ENCODE data around the gene INPP5E.
A peak's percentile ranks its signal among the peaks of the same experiment; 100 is the strongest.

The INPP5E gene

DNA sequence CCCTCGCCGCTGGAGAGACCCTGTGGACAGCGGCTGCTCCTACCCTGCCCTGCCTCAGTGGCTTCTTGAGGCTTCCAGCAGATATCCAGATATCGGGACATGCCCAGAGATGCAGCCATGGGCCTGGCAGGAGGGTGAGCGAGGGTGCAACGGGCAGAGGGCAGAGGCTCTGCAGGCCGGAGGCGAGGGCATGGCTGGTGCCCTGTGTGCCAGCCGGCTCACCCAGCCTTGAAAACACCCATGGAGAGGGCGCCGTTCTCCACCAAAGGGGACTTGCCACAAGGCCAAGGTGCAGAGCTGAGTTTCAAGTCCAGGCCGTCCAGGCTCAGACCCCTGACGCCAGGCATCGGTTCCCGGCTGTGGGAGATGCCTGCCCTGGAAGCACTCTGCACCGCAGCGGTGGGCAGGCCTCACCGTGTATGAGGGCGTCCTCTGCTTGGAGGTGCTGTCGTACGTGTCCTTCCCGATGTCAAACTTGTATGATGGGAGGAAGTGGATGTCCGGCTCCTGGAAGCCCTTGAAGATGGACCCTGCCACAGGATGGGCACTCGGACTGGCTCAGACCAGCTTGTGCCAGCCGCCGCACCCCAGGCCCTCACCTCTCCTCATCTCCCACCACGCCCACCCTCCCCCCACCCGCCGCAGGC lies 8.9 kb downstream of the INPP5E start:
- Histone ChIP-seq H2BK120ac (ENCODE audit: low read depth, low read length) (no peak overlapping the region), H3K4ac (ENCODE audit: low read length) (no peak overlapping the region), H4K91ac (ENCODE audit: low read depth, low read length, poor library complexity) (no peak overlapping the region), H3K23ac (ENCODE audit: low read depth, low read length, poor library complexity) (no peak overlapping the region), H3K9me3 (replicated peaks in 1 of 2; ENCODE audit: control insufficient read depth in 2 of 2, insufficient read depth in 1 of 2, low read depth in 1 of 2, low read length in 2 of 2) (no peaks in the 10 kb centered on the region), H3K18ac (ENCODE audit: low read length) (no peak overlapping the region), H2BK15ac (ENCODE audit: low read length) (no peak overlapping the region), H3K4me2 (ENCODE audit: insufficient read depth, low read length, poor library complexity, severe bottlenecking) (no peak overlapping the region), H2AK5ac (ENCODE audit: low read depth, low read length) (no peak overlapping the region), H4K8ac (ENCODE audit: low read depth, low read length) (no peak overlapping the region), H3K27ac (replicated peaks; ENCODE audit: low read length) (no peak overlapping the region), H2AFZ (ENCODE audit: low read length) (no peak overlapping the region), H3K27me3 (ENCODE audit: control insufficient read depth in 3 of 3, insufficient read depth in 3 of 3, low read depth in 1 of 3, low read length in 3 of 3) (no peaks in the 10 kb centered on the region), H2BK5ac (ENCODE audit: low read length) (no peak overlapping the region), H3K4me1 (ENCODE audit: control insufficient read depth in 2 of 2, insufficient read depth in 1 of 2, low read depth in 1 of 2, low read length in 2 of 2) (no peaks in the 10 kb centered on the region), H3K4me3 (ENCODE audit: low read length in 2 of 2) (no peak overlapping the region), H2BK12ac (ENCODE audit: low read length) (no peak overlapping the region), H3K14ac (ENCODE audit: low read length) (no peak overlapping the region), H3K79me1 (ENCODE audit: low read depth, low read length) (no peaks in the 10 kb centered on the region), H3K9ac (ENCODE audit: low read depth, low read length, poor library complexity) (no peak overlapping the region), H3K36me3 (replicated peaks in 1 of 2; ENCODE audit: control insufficient read depth in 2 of 2, insufficient read depth in 2 of 2, low read length in 2 of 2) (peaks cover 17 to 67% of the 10 kb centered on the region in 2 donors)
- no CpG with 5 or more reads among the region's 29 CpGs for WGBS, 2 donors (ENCODE audit: extremely low coverage in 2 of 2, insufficient read length in 2 of 2, insufficient replicate concordance in 1 of 2)
- no peak for DNase-seq (ENCODE audit: low spot score)

- Histone ChIP-seq H3K18ac (ENCODE audit: low read length) (no peak overlapping the region), H3K23ac (ENCODE audit: low read depth, low read length, poor library complexity) (no peak overlapping the region), H3K14ac (ENCODE audit: low read length) (no peak overlapping the region), H3K27me3 (ENCODE audit: control insufficient read depth in 3 of 3, insufficient read depth in 3 of 3, low read depth in 1 of 3, low read length in 3 of 3) (no peaks in the 10 kb centered on the region), H2BK5ac (ENCODE audit: low read length) (no peak overlapping the region), H4K91ac (ENCODE audit: low read depth, low read length, poor library complexity) (no peak overlapping the region), H3K9ac (ENCODE audit: low read depth, low read length, poor library complexity) (no peak overlapping the region), H3K36me3 (replicated peaks in 1 of 2; ENCODE audit: control insufficient read depth in 2 of 2, insufficient read depth in 2 of 2, low read length in 2 of 2) (peaks cover 15 to 61% of the 10 kb centered on the region in 2 donors), H2BK12ac (ENCODE audit: low read length) (no peak overlapping the region), H3K4me1 (ENCODE audit: control insufficient read depth in 2 of 2, insufficient read depth in 1 of 2, low read depth in 1 of 2, low read length in 2 of 2) (no peaks in the 10 kb centered on the region), H3K4ac (ENCODE audit: low read length) (no peak overlapping the region), H4K8ac (ENCODE audit: low read depth, low read length) (no peak overlapping the region), H2BK120ac (ENCODE audit: low read depth, low read length) (no peak overlapping the region), H2AK5ac (ENCODE audit: low read depth, low read length) (no peak overlapping the region), H2AFZ (ENCODE audit: low read length) (no peak overlapping the region), H3K27ac (replicated peaks; ENCODE audit: low read length) (no peak overlapping the region), H2BK15ac (ENCODE audit: low read length) (no peak overlapping the region), H3K4me3 (ENCODE audit: low read length in 2 of 2) (no peak overlapping the region), H3K9me3 (replicated peaks in 1 of 2; ENCODE audit: control insufficient read depth in 2 of 2, insufficient read depth in 1 of 2, low read depth in 1 of 2, low read length in 2 of 2) (no peaks in the 10 kb centered on the region), H3K4me2 (ENCODE audit: insufficient read depth, low read length, poor library complexity, severe bottlenecking) (no peak overlapping the region), H3K79me1 (ENCODE audit: low read depth, low read length) (no peaks in the 10 kb centered on the region)
- DNase-seq (ENCODE audit: low spot score): no peak
- no CpG with 5 or more reads among the region's 32 CpGs for WGBS, 2 donors (ENCODE audit: extremely low coverage in 2 of 2, insufficient read length in 2 of 2, insufficient replicate concordance in 1 of 2)
These were observed 9.8 kb downstream of the INPP5E start for GRCh38 chr9:136429683-136430491.

GRCh38 chr9:136429075-136429628 lies 10.5 kb downstream of the INPP5E start:
- Histone ChIP-seq H3K79me1 (ENCODE audit: low read depth, low read length) (no peaks in the 10 kb centered on the region), H3K27me3 (ENCODE audit: control insufficient read depth in 3 of 3, insufficient read depth in 3 of 3, low read depth in 1 of 3, low read length in 3 of 3) (no peaks in the 10 kb centered on the region), H2BK5ac (ENCODE audit: low read length) (no peak overlapping the region), H3K4me2 (ENCODE audit: insufficient read depth, low read length, poor library complexity, severe bottlenecking) (no peak overlapping the region), H4K8ac (ENCODE audit: low read depth, low read length) (peak overlapping the region; percentile 23), H3K36me3 (replicated peaks in 1 of 2; ENCODE audit: control insufficient read depth in 2 of 2, insufficient read depth in 2 of 2, low read length in 2 of 2) (peaks cover 20 to 63% of the 10 kb centered on the region in 2 donors), H3K9me3 (replicated peaks in 1 of 2; ENCODE audit: control insufficient read depth in 2 of 2, insufficient read depth in 1 of 2, low read depth in 1 of 2, low read length in 2 of 2) (no peaks in the 10 kb centered on the region), H3K4ac (ENCODE audit: low read length) (no peak overlapping the region), H2AK5ac (ENCODE audit: low read depth, low read length) (peak overlapping the region; percentile 46), H3K18ac (ENCODE audit: low read length) (no peak overlapping the region), H3K4me1 (ENCODE audit: control insufficient read depth in 2 of 2, insufficient read depth in 1 of 2, low read depth in 1 of 2, low read length in 2 of 2) (no peaks in the 10 kb centered on the region), H3K23ac (ENCODE audit: low read depth, low read length, poor library complexity) (no peak overlapping the region), H3K27ac (replicated peaks; ENCODE audit: low read length) (no peak overlapping the region), H3K9ac (ENCODE audit: low read depth, low read length, poor library complexity) (no peak overlapping the region), H2BK120ac (ENCODE audit: low read depth, low read length) (no peak overlapping the region), H2AFZ (ENCODE audit: low read length) (no peak overlapping the region), H2BK15ac (ENCODE audit: low read length) (no peak overlapping the region), H2BK12ac (ENCODE audit: low read length) (peak overlapping the region; percentile 73), H3K4me3 (ENCODE audit: low read length in 2 of 2) (no peak overlapping the region), H3K14ac (ENCODE audit: low read length) (peak overlapping the region; percentile 38), H4K91ac (ENCODE audit: low read depth, low read length, poor library complexity) (no peak overlapping the region)
- WGBS, 2 donors (ENCODE audit: extremely low coverage in 2 of 2, insufficient read length in 2 of 2, insufficient replicate concordance in 1 of 2): no CpG with 5 or more reads among the region's 21 CpGs
- no peak for DNase-seq (ENCODE audit: low spot score)

DNA sequence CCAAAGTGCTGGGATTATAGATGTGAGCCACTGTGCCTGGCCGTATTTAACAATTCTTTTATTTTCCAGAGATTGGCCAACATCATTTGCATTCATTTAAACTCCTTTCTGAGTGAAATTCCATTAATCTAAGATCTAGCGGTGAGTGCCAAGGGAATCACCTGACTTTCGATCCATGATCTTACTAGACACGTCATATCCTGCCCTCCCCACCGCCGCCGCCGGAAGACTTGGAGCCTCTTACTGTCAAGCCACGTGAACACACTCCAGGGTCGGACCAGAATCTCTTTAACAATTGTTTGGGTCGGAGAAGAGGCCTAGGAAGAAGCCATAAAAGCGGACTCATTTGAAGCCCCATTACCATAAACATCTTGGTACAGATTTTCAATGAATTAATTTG lies 12.9 kb downstream of the INPP5E start:
- Histone ChIP-seq H3K18ac (ENCODE audit: low read length) (no peak overlapping the region), H2BK120ac (ENCODE audit: low read depth, low read length) (no peak overlapping the region), H2AK5ac (ENCODE audit: low read depth, low read length) (no peak overlapping the region), H3K4me2 (ENCODE audit: insufficient read depth, low read length, poor library complexity, severe bottlenecking) (no peak overlapping the region), H3K27me3 (ENCODE audit: control insufficient read depth in 3 of 3, insufficient read depth in 3 of 3, low read depth in 1 of 3, low read length in 3 of 3) (no peaks in the 10 kb centered on the region), H2AFZ (ENCODE audit: low read length) (no peak overlapping the region), H3K23ac (ENCODE audit: low read depth, low read length, poor library complexity) (no peak overlapping the region), H3K27ac (replicated peaks; ENCODE audit: low read length) (no peak overlapping the region), H2BK5ac (ENCODE audit: low read length) (no peak overlapping the region), H3K79me1 (ENCODE audit: low read depth, low read length) (no peaks in the 10 kb centered on the region), H3K4me1 (ENCODE audit: control insufficient read depth in 2 of 2, insufficient read depth in 1 of 2, low read depth in 1 of 2, low read length in 2 of 2) (no peaks in the 10 kb centered on the region), H3K4me3 (ENCODE audit: low read length in 2 of 2) (no peak overlapping the region), H3K36me3 (replicated peaks in 1 of 2; ENCODE audit: control insufficient read depth in 2 of 2, insufficient read depth in 2 of 2, low read length in 2 of 2) (peaks cover 36 to 69% of the 10 kb centered on the region in 2 donors), H4K91ac (ENCODE audit: low read depth, low read length, poor library complexity) (no peak overlapping the region), H2BK15ac (ENCODE audit: low read length) (no peak overlapping the region), H3K9me3 (replicated peaks in 1 of 2; ENCODE audit: control insufficient read depth in 2 of 2, insufficient read depth in 1 of 2, low read depth in 1 of 2, low read length in 2 of 2) (no peaks in the 10 kb centered on the region), H3K14ac (ENCODE audit: low read length) (no peak overlapping the region), H2BK12ac (ENCODE audit: low read length) (no peak overlapping the region), H3K9ac (ENCODE audit: low read depth, low read length, poor library complexity) (no peak overlapping the region), H4K8ac (ENCODE audit: low read depth, low read length) (no peak overlapping the region), H3K4ac (ENCODE audit: low read length) (no peak overlapping the region)
- DNase-seq (ENCODE audit: low spot score): no peak
- no CpG with 5 or more reads among the region's 12 CpGs for WGBS, 2 donors (ENCODE audit: extremely low coverage in 2 of 2, insufficient read length in 2 of 2, insufficient replicate concordance in 1 of 2)

Measured in neuronal stem cell (in vitro differentiated cells).